C4-2B (cell line): ENCODE results near the gene CDKN1C.

Experiments used
- ZFX ChIP-seq: fragments of 450-650 bp; IDR thresholded peaks from 2 replicates; pipeline ENCODE4 v1.6.1; 2017
- TF ChIP-seq, protein P1 (sequence below): fragments of 450-650 bp; conservative IDR thresholded peaks from 2 replicates; pipeline ENCODE4 v1.5.1; 2017; ENCODE audit warnings: mild to moderate bottlenecking

DNA sequence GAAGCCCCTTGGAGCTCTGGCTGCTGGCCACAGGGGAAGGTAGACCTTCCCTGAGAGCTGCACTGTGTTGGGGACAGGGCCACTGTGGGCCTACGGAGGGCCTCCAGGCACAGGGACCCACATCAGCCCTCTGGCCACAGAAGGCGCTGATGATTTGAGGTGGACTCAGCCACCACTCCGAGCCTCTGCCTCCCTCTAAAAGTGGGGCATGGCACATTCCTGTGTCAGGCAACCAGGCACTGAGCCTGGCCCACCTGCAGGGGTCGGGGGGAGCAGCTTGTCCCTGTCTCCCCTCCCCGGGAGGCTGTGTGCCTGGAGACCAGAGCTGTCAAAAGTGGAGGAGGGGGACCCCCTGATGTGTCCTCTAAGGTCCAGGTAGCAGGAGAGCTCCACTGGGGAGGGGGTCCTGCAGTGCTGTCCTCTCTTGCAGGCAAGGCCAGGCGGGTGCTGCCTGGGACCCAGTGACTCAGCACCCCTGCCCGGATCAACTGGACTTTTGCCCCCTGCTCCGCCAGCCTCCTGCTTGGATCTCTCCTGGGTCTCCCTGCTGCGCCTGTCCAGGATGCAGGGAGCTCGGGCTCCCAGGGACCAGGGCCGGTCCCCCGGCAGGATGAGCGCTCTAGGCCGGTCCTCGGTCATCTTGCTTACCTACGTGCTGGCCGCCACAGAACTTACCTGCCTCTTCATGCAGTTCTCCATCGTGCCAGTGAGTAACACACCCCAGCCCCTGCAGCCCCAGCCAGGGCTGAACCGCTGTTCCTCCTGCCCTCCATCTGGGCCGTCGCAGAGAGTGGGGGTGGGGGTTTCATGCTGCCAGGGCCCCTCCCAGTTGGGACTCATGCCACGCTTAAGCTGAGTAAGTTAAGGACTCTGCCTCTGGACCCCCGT, 17.5 kb upstream of the CDKN1C start:
- TF ChIP-seq, protein P1, sequence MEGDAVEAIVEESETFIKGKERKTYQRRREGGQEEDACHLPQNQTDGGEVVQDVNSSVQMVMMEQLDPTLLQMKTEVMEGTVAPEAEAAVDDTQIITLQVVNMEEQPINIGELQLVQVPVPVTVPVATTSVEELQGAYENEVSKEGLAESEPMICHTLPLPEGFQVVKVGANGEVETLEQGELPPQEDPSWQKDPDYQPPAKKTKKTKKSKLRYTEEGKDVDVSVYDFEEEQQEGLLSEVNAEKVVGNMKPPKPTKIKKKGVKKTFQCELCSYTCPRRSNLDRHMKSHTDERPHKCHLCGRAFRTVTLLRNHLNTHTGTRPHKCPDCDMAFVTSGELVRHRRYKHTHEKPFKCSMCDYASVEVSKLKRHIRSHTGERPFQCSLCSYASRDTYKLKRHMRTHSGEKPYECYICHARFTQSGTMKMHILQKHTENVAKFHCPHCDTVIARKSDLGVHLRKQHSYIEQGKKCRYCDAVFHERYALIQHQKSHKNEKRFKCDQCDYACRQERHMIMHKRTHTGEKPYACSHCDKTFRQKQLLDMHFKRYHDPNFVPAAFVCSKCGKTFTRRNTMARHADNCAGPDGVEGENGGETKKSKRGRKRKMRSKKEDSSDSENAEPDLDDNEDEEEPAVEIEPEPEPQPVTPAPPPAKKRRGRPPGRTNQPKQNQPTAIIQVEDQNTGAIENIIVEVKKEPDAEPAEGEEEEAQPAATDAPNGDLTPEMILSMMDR, result no peak
- TF ChIP-seq ZFX, result no peak; the same call in 1 of the 2 replicates
